Left renal cortex interstitium (tissue), 4 donors: Measurements from ENCODE around the gene SSU72. TPM values are rescaled to one million over a fixed set of nuclear protein-coding genes. Genes with fewer than 3 reads are reported as not detected.
"Not testable (repeated sequence)": the region's sequence is repeated elsewhere in the genome, so short reads cannot be mapped to it uniquely, and the experiment has no call there.

Experiments used
- DNase-seq, 4 donors: peaks; one replicate each; pipeline ENCODE4 v3.0.0-alpha.2; 2013; ENCODE audit warnings: low read depth in 4 of 4, low spot score in 2 of 4, missing footprints in 1 of 4
- polyA plus RNA-seq, 4 donors: library from polyadenylated mRNA; unstranded; fragments of 120-200 nt; gene quantifications; one replicate each; pipeline ENCODE4 v1.2.1, GENCODE V29; 2013; ENCODE audit not compliant: insufficient read length in 4 of 4

The SSU72 gene
- polyA plus RNA-seq, 4 donors: 76.6 to 95.9 (median 82.9) TPM

- not testable (repeated sequence) for DNase-seq
Observed at GRCh38 chr1:1533894-1534291, 40.8 kb downstream of the SSU72 start.

GRCh38 chr1:1533176-1533893, 41.3 kb downstream of the SSU72 start:
- not testable (repeated sequence) for DNase-seq

- DNase-seq: no peak
Observed at GRCh38 chr1:1531947-1532346, 42.7 kb downstream of the SSU72 start.

GRCh38 chr1:1529936-1530335, 44.7 kb downstream of the SSU72 start:
- DNase-seq: no peak

GRCh38 chr1:1529321-1529720, 45.3 kb downstream of the SSU72 start:
- DNase-seq: no peak

GRCh38 chr1:1528301-1529267, 46.1 kb downstream of the SSU72 start:
- DNase-seq: no peak

GRCh38 chr1:1527092-1527816, 47.4 kb downstream of the SSU72 start:
- no peak for DNase-seq

GRCh38 chr1:1526476-1526875, 48.2 kb downstream of the SSU72 start:
- DNase-seq: not testable (repeated sequence)

- not testable (repeated sequence) for DNase-seq
Observed at GRCh38 chr1:1524750-1525383, 49.8 kb downstream of the SSU72 start.

- DNase-seq: not testable (repeated sequence)
Observed at GRCh38 chr1:1523651-1524050, 51.0 kb downstream of the SSU72 start.

GRCh38 chr1:1523226-1523625, 51.4 kb downstream of the SSU72 start:
- not testable (repeated sequence) for DNase-seq

- not testable (repeated sequence) for DNase-seq
Observed at GRCh38 chr1:1522536-1522935, 52.1 kb downstream of the SSU72 start.

GRCh38 chr1:1521331-1521730, 53.3 kb downstream of the SSU72 start:
- DNase-seq: no peak

- not testable (repeated sequence) for DNase-seq
Observed at GRCh38 chr1:1519805-1520505, 54.7 kb downstream of the SSU72 start.

- not testable (repeated sequence) for DNase-seq
Observed at GRCh38 chr1:1518621-1519007, 56.0 kb downstream of the SSU72 start.

- no peak for DNase-seq
Observed at GRCh38 chr1:1517973-1518620, 56.6 kb downstream of the SSU72 start.

- not testable (repeated sequence) for DNase-seq
Observed at GRCh38 chr1:1516923-1517322, 57.7 kb downstream of the SSU72 start.

- not testable (repeated sequence) for DNase-seq
Observed at GRCh38 chr1:1514376-1514775, 60.3 kb downstream of the SSU72 start.

- not testable (repeated sequence) for DNase-seq
Observed at GRCh38 chr1:1513675-1514074, 61.0 kb downstream of the SSU72 start.
